Type B pancreatic cell (in vitro differentiated cells): ENCODE measurements around the gene TMEM182. TPM values are rescaled to one million over a fixed set of nuclear protein-coding genes. Genes with fewer than 3 reads are reported as not detected.
A peak's percentile ranks its signal among the peaks of the same experiment; 100 is the strongest.

Source experiments
- DNase-seq: peaks from one replicate; pipeline ENCODE4 v3.0.0; 2021; ENCODE audit warnings: mixed read lengths; ENCODE audit not compliant: unreplicated experiment; ENCODE audit errors: extremely low spot score
- H3K27ac Mint-ChIP-seq: 2 replicates; pipeline ENCODE4 v1.8.0; 2021; ENCODE audit warnings: mild to moderate bottlenecking, mixed read lengths
- H3K27me3 Mint-ChIP-seq: 2 replicates; pipeline ENCODE4 v1.8.0; 2021; ENCODE audit warnings: mixed read lengths
- H3K36me3 Mint-ChIP-seq: 2 replicates; pipeline ENCODE4 v1.8.0; 2021; ENCODE audit warnings: mixed read lengths
- H3K4me1 Mint-ChIP-seq: one replicate; pipeline ENCODE4 v1.8.0; 2021; ENCODE audit warnings: mixed read lengths; ENCODE audit not compliant: unreplicated experiment
- H3K4me3 Mint-ChIP-seq: 2 replicates; pipeline ENCODE4 v1.8.0; 2021; ENCODE audit warnings: mild to moderate bottlenecking, mixed read lengths
- H3K9me3 Mint-ChIP-seq: 2 replicates; pipeline ENCODE4 v1.8.0; 2021; ENCODE audit warnings: mixed read lengths
- CTCF ChIP-seq: fragments of 200-600 bp; sonication (generic); conservative IDR thresholded peaks from 2 replicates; pipeline ENCODE4 v1.5.0; 2021; ENCODE audit warnings: antibody characterized with exemption, mild to moderate bottlenecking
- total RNA-seq: library from RNA; stranded (reverse); gene quantifications from 2 replicates; pipeline ENCODE4 v1.2.1, GENCODE V29; 2021; ENCODE audit warnings: low replicate concordance

The TMEM182 gene
- total RNA-seq, 1 donor from 2014 or later = 5.8 TPM

- no peak overlapping the region for H3K4me3 Mint-ChIP-seq
- peaks cover 12% of the 10 kb centered on the region for H3K9me3 Mint-ChIP-seq
- no peak overlapping the region for H3K27ac Mint-ChIP-seq
- TF ChIP-seq CTCF = no peak
- no peaks in the 10 kb centered on the region for H3K27me3 Mint-ChIP-seq
- H3K36me3 Mint-ChIP-seq = peaks cover 28% of the 10 kb centered on the region
- H3K4me1 Mint-ChIP-seq = no peaks in the 10 kb centered on the region
- no peak for DNase-seq
Observed at GRCh38 chr2:102801858-102802699, 40.2 kb downstream of the TMEM182 start.

- H3K36me3 Mint-ChIP-seq = peaks cover 24% of the 10 kb centered on the region
- no peak for DNase-seq
- TF ChIP-seq CTCF = no peak
- H3K27me3 Mint-ChIP-seq = no peaks in the 10 kb centered on the region
- peaks cover 12% of the 10 kb centered on the region for H3K9me3 Mint-ChIP-seq
- H3K4me3 Mint-ChIP-seq = no peak overlapping the region
- H3K4me1 Mint-ChIP-seq = no peaks in the 10 kb centered on the region
- H3K27ac Mint-ChIP-seq = no peak overlapping the region
Observed at GRCh38 chr2:102803041-102803896, 41.4 kb downstream of the TMEM182 start.

GRCh38 chr2:102803897-102804217, 42.0 kb downstream of the TMEM182 start:
- Mint-ChIP-seq H3K4me3 (no peak overlapping the region), H3K4me1 (no peaks in the 10 kb centered on the region), H3K27me3 (no peaks in the 10 kb centered on the region), H3K9me3 (peaks cover 12% of the 10 kb centered on the region), H3K27ac (no peak overlapping the region), H3K36me3 (peaks cover 22% of the 10 kb centered on the region)
- DNase-seq = no peak
- no peak for TF ChIP-seq CTCF

GRCh38 chr2:102806250-102806837, 44.5 kb downstream of the TMEM182 start:
- Mint-ChIP-seq H3K27ac (no peak overlapping the region), H3K9me3 (peaks cover 1% of the 10 kb centered on the region), H3K27me3 (no peaks in the 10 kb centered on the region), H3K4me3 (no peak overlapping the region), H3K36me3 (peaks cover 1% of the 10 kb centered on the region), H3K4me1 (no peaks in the 10 kb centered on the region)
- peak; percentile 87 for TF ChIP-seq CTCF
- DNase-seq = no peak

GRCh38 chr2:102809291-102810189, 47.7 kb downstream of the TMEM182 start:
- no peak for DNase-seq
- no peaks in the 10 kb centered on the region for H3K27me3 Mint-ChIP-seq
- H3K4me1 Mint-ChIP-seq = no peaks in the 10 kb centered on the region
- no peak overlapping the region for H3K27ac Mint-ChIP-seq
- no peak overlapping the region for H3K4me3 Mint-ChIP-seq
- TF ChIP-seq CTCF = no peak
- H3K9me3 Mint-ChIP-seq = no peaks in the 10 kb centered on the region
- H3K36me3 Mint-ChIP-seq = no peaks in the 10 kb centered on the region
